Measurements from ENCODE around the gene SAP130. TPM values are rescaled to one million over a fixed set of nuclear protein-coding genes. Genes with fewer than 3 reads are reported as not detected.

The SAP130 gene
- total RNA-seq, 4 donors from 2014 or later, result 6.1 to 14.2 (median 10.6) TPM

Small RNA genes lying within 50 kb of the gene (small RNA-seq; reads per million reads assigned to genes)
- gene AC012306.1 (not detected), gene AC108059.3 (not detected), gene RF00019 (not detected)

Other genes with a start within 250 kb of the SAP130 start
- gene WDR33, start 216.9 kb downstream of the SAP130 start, total RNA-seq, result 10 to 100 TPM; 42.3 to 46.5 (median 45.1) TPM
- 10 to 100 TPM in 1 of 4 donors, 1 to 10 TPM in 3; 6.1 to 10.7 (median 7.8) TPM for gene POLR2D, start 169.9 kb downstream of the SAP130 start, total RNA-seq
- gene AMMECR1L, start 142.1 kb downstream of the SAP130 start, total RNA-seq, result 10 to 100 TPM; 12.9 to 15.1 (median 14.3) TPM
- 10 to 100 TPM; 57.1 to 92.7 (median 66.2) TPM for gene UGGT1, start 63.1 kb upstream of the SAP130 start, total RNA-seq